Neutrophil (primary cell): ENCODE data around the gene UBE2D1.

Source experiments
- H3K27ac ChIP-seq: fragments of 200-600 bp; sonication (generic); 2 replicates; pipeline ENCODE4 v1.5.1; 2016; ENCODE audit warnings: mild to moderate bottlenecking, moderate library complexity
- H3K27me3 ChIP-seq: fragments of 200-600 bp; sonication (generic); 2 replicates; pipeline ENCODE4 v1.6.0; 2016; ENCODE audit warnings: mild to moderate bottlenecking
- H3K36me3 ChIP-seq: fragments of 200-600 bp; sonication (generic); 2 replicates; pipeline ENCODE4 v1.5.1; 2017
- H3K4me1 ChIP-seq, 2 experiments: fragments of 200-600 bp in 1 of 2; sonication (generic) in 1 of 2; 1 replicate in 1 of 2; 2 replicates in 1 of 2; pipeline versions ENCODE4 v1.5.1 to v1.6.1; 2013 to 2016; ENCODE audit warnings: low read depth in 1 of 2, low read length in 1 of 2, mild to moderate bottlenecking in 1 of 2, moderate library complexity in 1 of 2; ENCODE audit not compliant: control insufficient read depth in 1 of 2, insufficient read depth in 1 of 2
- H3K4me3 ChIP-seq, 2 experiments: fragments of 200-600 bp in 1 of 2; sonication (generic) in 1 of 2; 1 replicate in 1 of 2; 2 replicates in 1 of 2; pipeline ENCODE4 v1.5.1; 2013 to 2016; ENCODE audit warnings: low read depth in 1 of 2, low read length in 1 of 2, mild to moderate bottlenecking in 1 of 2, moderate library complexity in 1 of 2
- H3K9me3 ChIP-seq: fragments of 200-600 bp; sonication (generic); 2 replicates; pipeline ENCODE4 v1.5.1; 2016
- TF ChIP-seq, protein P1 (sequence below): fragments of 200-600 bp; sonication (generic); IDR thresholded peaks from 2 replicates; pipeline ENCODE4 v1.5.1; 2016; ENCODE audit warnings: antibody characterized with exemption

The UBE2D1 gene

DNA sequence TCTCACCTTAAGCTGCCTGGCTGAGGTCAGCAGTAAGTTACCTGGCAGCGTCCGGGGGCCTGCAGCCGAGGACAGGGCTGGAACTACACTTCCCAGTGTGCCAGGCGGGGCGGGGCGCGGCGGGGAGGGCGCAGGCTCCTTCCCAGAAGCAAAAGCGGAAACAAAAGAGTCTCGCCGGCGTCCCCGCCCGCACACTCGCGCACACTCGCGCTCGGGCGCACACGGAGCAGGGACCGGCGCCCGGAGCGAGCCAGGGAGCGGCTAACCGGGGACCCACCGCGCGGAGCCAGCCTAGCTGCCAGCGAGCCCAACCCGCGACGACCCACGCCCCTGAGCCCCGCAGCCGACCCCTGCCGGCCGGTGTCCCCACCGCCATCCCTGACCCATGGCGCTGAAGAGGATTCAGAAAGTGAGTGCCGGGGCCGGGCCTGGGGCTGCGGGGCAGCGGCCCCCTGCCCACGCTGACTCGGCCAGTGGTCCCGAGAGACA lies at the start of gene UBE2D1:
Gene UBE2D1 (plus strand): TSS at position 190 of the 489 bp plus-strand sequence. CDS start 196 bp downstream, at position 386.
- Histone ChIP-seq H3K4me3 (peak within 1 kb of the TSS; percentile 67 to 79), H3K27ac (peak within 1 kb of the TSS; percentile 90), H3K4me1 (peaks cover 60 to 71% of the 10 kb centered on the region in 2 experiments)

DNA sequence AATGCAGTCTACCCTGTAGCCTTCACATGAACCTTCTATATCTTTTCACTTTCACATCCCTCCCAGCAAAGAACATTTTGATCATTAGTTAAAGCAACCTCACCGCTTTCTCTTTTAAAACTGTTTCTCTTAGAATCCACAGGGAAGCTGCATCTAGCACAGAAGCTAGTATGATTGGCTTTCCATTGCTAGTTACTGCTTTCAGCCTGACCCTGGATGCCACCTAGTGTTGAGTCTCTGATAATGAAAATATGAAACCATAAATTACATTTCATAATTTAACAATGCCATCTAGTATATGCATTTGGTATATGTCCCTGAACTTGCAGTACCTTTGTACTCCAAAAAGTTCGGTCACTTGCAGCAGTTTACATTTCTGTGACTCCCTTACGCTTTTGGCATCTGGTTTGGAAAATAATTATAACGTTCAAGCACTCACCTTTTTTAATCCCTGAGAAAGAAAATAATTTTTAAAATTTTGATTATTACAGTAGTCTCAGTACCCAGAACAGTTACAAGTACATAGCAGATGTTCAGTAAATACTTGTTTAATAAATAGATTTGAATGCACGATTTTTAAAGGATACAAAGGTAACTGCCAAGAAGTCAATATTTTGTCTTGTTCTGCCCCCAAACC lies 43.1 kb upstream of the UBE2D1 start:
- no peaks in the 10 kb centered on the region for H3K27me3 ChIP-seq
- H3K4me1 ChIP-seq: peaks cover 0 to 9% of the 10 kb centered on the region in 2 experiments
- no peaks in the 10 kb centered on the region for H3K36me3 ChIP-seq
- TF ChIP-seq, protein P1, sequence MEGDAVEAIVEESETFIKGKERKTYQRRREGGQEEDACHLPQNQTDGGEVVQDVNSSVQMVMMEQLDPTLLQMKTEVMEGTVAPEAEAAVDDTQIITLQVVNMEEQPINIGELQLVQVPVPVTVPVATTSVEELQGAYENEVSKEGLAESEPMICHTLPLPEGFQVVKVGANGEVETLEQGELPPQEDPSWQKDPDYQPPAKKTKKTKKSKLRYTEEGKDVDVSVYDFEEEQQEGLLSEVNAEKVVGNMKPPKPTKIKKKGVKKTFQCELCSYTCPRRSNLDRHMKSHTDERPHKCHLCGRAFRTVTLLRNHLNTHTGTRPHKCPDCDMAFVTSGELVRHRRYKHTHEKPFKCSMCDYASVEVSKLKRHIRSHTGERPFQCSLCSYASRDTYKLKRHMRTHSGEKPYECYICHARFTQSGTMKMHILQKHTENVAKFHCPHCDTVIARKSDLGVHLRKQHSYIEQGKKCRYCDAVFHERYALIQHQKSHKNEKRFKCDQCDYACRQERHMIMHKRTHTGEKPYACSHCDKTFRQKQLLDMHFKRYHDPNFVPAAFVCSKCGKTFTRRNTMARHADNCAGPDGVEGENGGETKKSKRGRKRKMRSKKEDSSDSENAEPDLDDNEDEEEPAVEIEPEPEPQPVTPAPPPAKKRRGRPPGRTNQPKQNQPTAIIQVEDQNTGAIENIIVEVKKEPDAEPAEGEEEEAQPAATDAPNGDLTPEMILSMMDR: peak; percentile 61
- H3K27ac ChIP-seq: no peak overlapping the region
- no peak overlapping the region for H3K4me3 ChIP-seq
- H3K9me3 ChIP-seq: no peaks in the 10 kb centered on the region

More for the DNA sequence above, at the start of gene UBE2D1:
- Histone ChIP-seq H3K9me3 (no peaks in the 10 kb centered on the region), H3K27me3 (no peaks in the 10 kb centered on the region), H3K36me3 (peaks cover 3% of the 10 kb centered on the region)
- TF ChIP-seq, protein P1: peak; percentile 60

DNA sequence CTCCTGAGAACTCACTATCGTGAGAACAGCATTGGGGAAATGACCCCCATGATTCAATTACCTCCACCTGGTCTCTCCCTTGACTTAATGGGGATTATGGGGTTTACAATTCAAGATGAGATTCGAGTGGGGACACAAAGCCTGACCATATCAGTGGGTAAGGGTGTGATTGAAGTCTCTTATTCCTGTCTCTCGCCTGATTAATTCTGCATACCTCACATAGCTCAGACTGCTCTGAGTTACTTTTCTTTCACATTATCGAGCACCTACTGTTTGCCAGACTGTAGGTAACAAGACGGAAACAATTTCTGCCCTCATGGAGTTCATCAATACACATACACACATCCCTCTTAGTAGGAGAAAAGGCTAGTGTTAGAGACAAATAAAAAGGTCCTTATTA lies 40.8 kb upstream of the UBE2D1 start:
- H3K36me3 ChIP-seq: no peaks in the 10 kb centered on the region
- H3K9me3 ChIP-seq: no peaks in the 10 kb centered on the region
- H3K4me3 ChIP-seq: no peak overlapping the region
- peaks cover 0 to 9% of the 10 kb centered on the region in 2 experiments for H3K4me1 ChIP-seq
- H3K27ac ChIP-seq: no peak overlapping the region
- no peaks in the 10 kb centered on the region for H3K27me3 ChIP-seq
- TF ChIP-seq, protein P1: no peak

DNA sequence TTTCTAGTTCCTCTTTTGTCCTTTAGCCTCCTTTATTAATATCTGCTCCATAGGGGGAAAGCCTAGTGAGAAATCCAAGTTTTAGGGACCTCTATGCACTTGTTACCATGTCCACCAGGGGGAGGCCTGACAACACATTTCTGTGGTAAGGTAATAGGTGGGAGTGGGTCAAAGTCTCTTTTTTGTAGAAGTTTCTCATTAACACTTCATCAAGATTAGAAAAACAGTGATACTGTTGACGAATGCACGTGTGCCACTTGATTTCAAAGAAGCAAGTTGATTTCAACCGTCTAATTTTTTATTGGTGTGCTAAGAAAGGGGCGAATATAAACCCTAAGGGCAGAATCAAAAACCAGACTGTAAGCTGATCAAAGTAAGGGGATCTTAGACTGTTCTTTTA lies 35.2 kb upstream of the UBE2D1 start:
- H3K36me3 ChIP-seq: no peaks in the 10 kb centered on the region
- H3K4me1 ChIP-seq: no peaks in the 10 kb centered on the region
- TF ChIP-seq, protein P1: peak; percentile 79
- no peaks in the 10 kb centered on the region for H3K9me3 ChIP-seq
- H3K27ac ChIP-seq: no peak overlapping the region
- no peak overlapping the region for H3K4me3 ChIP-seq
- peaks cover 22% of the 10 kb centered on the region for H3K27me3 ChIP-seq

DNA sequence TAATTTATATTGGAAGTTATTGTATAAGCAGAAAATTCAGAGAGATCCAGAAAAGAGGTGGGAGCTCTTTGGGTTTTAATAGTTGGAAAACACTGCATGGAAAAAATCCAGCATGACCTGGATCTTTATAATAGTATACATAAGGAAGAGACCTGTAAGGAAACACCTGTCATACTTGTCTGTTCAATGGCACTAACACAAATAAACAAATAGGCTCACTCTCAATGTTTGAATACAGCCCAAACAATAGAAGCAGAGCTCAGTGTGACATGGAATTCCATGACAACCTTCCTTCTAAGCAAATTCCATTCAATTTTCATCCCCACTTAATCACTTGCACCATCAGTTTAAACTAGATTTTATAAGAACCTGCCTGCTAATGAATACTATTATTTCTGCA lies 34.1 kb upstream of the UBE2D1 start:
- no peaks in the 10 kb centered on the region for H3K4me1 ChIP-seq
- no peaks in the 10 kb centered on the region for H3K9me3 ChIP-seq
- H3K36me3 ChIP-seq: no peaks in the 10 kb centered on the region
- no peak overlapping the region for H3K27ac ChIP-seq
- H3K27me3 ChIP-seq: peaks cover 22% of the 10 kb centered on the region
- TF ChIP-seq, protein P1: no peak
- no peak overlapping the region for H3K4me3 ChIP-seq
